SK-N-MC (cell line): Measurements from ENCODE around the gene SIN3B.

ENCODE experiments used
- DNase-seq: peaks from one replicate; pipeline ENCODE4 v3.0.0-alpha.2; 2011; ENCODE audit warnings: low read depth, low spot score
- H3K27ac ChIP-seq: fragments of 200-600 bp; sonication (generic); 2 replicates; pipeline ENCODE4 v1.5.1; 2016; ENCODE audit warnings: mixed run types
- H3K36me3 ChIP-seq: fragments of 200-600 bp; sonication (generic); 2 replicates; pipeline ENCODE4 v1.6.1; 2017; ENCODE audit warnings: antibody characterized with exemption, low read length, mixed read lengths; ENCODE audit not compliant: insufficient read depth
- H3K4me3 ChIP-seq: fragments of 200-600 bp; sonication (generic); 2 replicates; pipeline ENCODE4 v1.5.1; 2016
- H3K9ac ChIP-seq: fragments of 200-600 bp; sonication (generic); 2 replicates; pipeline ENCODE4 v1.8.0; 2017; ENCODE audit warnings: mixed run types, mixed read lengths; ENCODE audit not compliant: insufficient read length
- H3K9me3 ChIP-seq: fragments of 200-600 bp; sonication (generic); 2 replicates; pipeline ENCODE4 v1.6.1; 2017; ENCODE audit warnings: low read depth, mild to moderate bottlenecking, antibody characterized with exemption, low read length, moderate library complexity, mixed read lengths
- EZH2 ChIP-seq: fragments of 200-600 bp; sonication (generic); IDR thresholded peaks from one replicate; pipeline ENCODE4 v1.6.1; 2017; ENCODE audit warnings: antibody characterized with exemption
- FOXP2 ChIP-seq: optimal IDR thresholded peaks from 2 replicates; pipeline ENCODE3; 2011; ENCODE audit warnings: mild to moderate bottlenecking, moderate library complexity; ENCODE audit not compliant: insufficient read depth; ENCODE audit errors: extremely low read length, control extremely low read depth
- POLR2AphosphoS5 ChIP-seq: IDR thresholded peaks from 2 replicates; pipeline ENCODE4 v1.6.1; 2012; ENCODE audit warnings: mild to moderate bottlenecking, low read depth, low read length, borderline replicate concordance

The SIN3B gene

DNA sequence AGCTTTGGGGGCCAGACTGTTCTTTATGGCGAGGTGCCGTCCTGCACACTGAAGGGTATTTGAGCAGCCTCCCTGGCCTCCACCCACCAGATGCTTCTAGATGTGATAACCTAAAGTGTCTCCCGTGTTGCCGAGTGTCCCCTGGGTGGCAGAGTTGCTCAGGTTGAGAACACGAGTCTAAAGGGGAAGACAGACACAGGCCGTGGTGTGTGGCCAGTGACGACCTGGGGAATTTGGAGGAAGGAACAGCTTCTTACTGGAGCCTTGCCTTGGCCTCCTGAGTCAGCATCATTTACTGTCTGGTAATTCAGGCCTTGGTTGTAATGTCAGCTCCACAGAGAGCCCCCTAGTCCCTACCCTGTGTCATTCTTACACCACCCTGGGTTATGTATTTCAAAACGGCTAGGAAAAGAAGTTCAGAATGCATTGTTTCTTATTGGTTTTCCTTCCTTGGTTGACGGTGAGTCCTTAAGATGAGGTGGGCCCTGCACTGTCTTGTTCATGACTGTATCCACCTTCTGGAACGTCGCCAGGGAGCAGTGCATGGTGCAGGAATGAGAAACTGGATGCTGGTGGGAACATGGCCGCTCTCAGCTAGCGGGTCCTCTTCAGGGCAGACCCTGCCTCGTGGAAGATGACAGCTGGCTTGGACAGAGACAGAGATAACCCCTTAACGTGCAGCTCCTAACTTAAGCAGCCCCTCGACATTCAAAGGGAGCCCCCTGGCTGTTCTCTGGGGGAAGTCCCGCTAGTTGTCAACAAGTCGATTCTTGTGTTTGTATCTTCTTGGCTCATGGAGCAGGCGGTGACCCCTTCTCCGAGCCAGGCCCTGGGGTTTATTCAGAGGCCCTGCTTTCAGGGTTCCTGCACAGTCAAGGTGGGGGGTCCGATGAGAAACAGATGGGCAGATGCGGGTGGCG, 7.2 kb downstream of the SIN3B start:
- no peaks in the 10 kb centered on the region for H3K9me3 ChIP-seq
- no peak for DNase-seq
- no peak overlapping the region for H3K4me3 ChIP-seq
- H3K9ac ChIP-seq: no peak overlapping the region
- peaks cover 54% of the 10 kb centered on the region for H3K36me3 ChIP-seq
- TF ChIP-seq FOXP2 (no peak), EZH2 (no peak), POLR2AphosphoS5 (no peak)
- no peak overlapping the region for H3K27ac ChIP-seq

DNA sequence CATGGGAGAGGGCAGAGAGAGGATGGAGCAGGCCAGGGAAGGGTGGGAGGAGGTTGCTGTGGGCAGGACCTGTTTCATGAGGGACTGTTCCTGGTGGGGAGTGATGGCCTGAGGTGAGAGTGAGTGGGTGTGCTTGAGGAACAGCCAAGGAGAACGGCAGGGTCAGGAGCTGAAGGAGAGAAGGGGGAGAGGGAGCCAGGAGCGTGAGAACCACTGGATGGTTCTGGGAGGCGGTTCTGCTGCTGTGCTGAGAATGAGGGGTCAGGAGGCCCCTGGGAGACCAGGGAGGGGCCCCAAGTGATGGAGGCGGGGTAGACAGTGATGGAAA, 7.8 kb downstream of the SIN3B start:
- no peak for DNase-seq
- Histone ChIP-seq H3K9ac (no peak overlapping the region), H3K36me3 (peaks cover 53% of the 10 kb centered on the region), H3K9me3 (no peaks in the 10 kb centered on the region), H3K27ac (no peak overlapping the region), H3K4me3 (no peak overlapping the region)
- no peak for TF ChIP-seq FOXP2
- no peak for TF ChIP-seq EZH2
- no peak for TF ChIP-seq POLR2AphosphoS5

DNA sequence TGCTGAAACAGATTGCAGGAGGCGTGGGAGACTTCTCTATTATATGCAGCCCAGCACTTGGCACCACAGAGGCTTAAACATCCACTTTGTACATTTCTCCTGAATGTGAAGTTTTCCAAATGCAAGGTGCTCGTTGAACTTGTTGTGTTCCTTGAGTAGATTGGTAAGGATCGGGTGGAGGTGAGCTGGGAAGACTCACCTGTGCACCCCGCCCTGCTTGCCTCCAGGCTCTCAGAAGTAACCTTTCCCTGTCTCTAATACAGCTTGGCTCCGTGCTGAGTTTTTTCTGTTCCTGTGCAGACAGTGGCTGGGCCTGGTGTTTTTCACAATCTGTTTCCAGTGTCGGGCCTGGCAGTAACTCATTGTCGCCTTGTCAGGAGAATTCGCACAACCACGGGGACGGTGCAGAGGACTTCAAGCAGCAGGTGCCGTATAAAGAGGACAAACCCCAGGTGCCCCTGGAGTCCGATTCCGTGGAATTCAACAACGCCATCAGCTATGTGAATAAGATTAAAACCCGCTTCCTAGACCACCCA, 12.3 kb downstream of the SIN3B start:
- Histone ChIP-seq H3K4me3 (no peak overlapping the region), H3K9me3 (no peaks in the 10 kb centered on the region), H3K36me3 (peaks cover 57% of the 10 kb centered on the region), H3K27ac (no peak overlapping the region), H3K9ac (no peak overlapping the region)
- DNase-seq: no peak
- no peak for TF ChIP-seq FOXP2
- TF ChIP-seq POLR2AphosphoS5: no peak
- no peak for TF ChIP-seq EZH2

DNA sequence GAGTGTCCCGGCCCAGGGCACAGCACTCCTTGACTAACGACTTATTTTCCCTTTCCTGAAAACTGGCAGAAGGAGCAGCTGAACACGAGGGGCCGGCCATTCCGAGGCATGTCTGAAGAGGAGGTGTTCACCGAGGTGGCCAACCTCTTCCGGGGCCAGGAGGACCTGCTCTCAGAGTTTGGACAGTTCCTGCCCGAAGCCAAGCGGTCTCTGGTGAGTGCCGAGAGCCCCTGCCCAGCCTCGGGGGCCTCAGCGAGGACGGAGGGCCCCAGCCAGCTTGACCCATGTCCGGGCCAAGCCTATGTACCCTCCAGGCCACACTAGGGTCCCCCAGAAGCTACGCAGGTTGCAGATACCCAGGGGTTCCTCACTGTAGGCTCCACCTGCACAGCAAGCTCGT, 17.7 kb downstream of the SIN3B start:
- H3K9ac ChIP-seq: no peak overlapping the region
- H3K9me3 ChIP-seq: no peaks in the 10 kb centered on the region
- DNase-seq: no peak
- peaks cover 82% of the 10 kb centered on the region for H3K36me3 ChIP-seq
- H3K27ac ChIP-seq: no peak overlapping the region
- H3K4me3 ChIP-seq: no peak overlapping the region
- TF ChIP-seq EZH2 (no peak), FOXP2 (no peak), POLR2AphosphoS5 (no peak)

DNA sequence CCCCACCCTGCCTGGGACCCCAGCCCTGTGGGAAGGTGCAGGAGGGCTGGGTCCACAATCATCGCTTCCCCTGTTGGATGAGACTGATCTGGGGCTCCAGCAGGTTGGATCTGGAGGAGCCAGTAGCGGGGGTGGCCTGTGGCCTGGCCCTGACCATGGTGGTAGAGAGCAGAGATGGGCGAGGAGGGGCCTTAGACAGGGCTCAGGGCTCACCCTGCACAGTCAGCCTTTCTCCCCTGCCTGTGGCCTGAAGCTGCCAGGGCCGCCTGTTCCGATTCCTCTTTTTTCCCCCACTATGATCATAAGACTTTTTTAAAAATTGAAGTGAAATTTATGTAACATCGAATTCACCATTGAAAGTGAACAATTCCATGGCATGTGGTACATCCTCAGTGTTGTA, 18.2 kb downstream of the SIN3B start:
- no peak overlapping the region for H3K27ac ChIP-seq
- H3K9ac ChIP-seq: no peak overlapping the region
- TF ChIP-seq EZH2 (no peak), POLR2AphosphoS5 (no peak), FOXP2 (no peak)
- peaks cover 84% of the 10 kb centered on the region for H3K36me3 ChIP-seq
- DNase-seq: no peak
- H3K4me3 ChIP-seq: no peak overlapping the region
- H3K9me3 ChIP-seq: no peaks in the 10 kb centered on the region

DNA sequence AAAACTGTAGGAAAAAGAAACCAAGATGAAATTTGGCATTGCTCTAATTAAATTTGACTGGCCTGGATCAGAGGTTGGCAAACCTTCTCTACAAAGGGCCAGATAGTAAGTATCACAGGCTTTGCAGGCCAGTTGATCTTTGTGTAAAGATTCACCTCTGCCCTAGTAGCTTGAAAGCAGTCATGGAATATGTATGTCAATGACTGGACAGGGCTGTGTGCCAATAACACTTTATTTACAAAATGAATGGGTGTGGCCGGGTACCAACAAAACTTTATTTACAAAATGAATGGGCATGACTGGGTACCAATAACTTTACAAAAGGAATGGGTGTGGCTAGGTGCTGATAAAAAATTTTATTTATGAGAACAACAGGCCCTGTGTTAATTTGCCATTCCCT, 20.0 kb downstream of the SIN3B start:
- Histone ChIP-seq H3K9ac (no peak overlapping the region), H3K4me3 (no peak overlapping the region), H3K36me3 (peaks cover 85% of the 10 kb centered on the region), H3K27ac (no peak overlapping the region), H3K9me3 (no peaks in the 10 kb centered on the region)
- no peak for DNase-seq
- TF ChIP-seq FOXP2 (no peak), POLR2AphosphoS5 (no peak), EZH2 (no peak)

DNA sequence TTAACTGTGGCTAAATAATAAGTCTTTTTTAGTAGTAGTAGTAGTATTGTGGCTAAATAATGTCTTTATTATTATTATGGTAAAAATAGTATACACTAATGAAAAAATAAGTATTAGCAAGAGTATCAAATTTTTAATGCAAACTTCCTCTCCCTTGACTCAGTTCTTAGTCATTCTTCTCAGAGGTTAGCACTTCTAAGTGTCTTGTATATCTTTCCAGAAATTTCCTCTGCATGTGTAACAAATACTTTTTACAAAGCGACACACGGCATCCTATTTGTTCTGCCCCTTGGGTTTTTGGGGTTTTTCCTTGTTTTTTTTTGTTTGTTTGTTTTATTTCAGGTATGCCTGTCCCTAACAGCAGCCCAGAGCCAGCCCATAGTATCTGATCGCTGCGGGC, 20.9 kb downstream of the SIN3B start:
- TF ChIP-seq POLR2AphosphoS5: no peak
- no peak for TF ChIP-seq EZH2
- no peak for TF ChIP-seq FOXP2
- Histone ChIP-seq H3K4me3 (no peak overlapping the region), H3K36me3 (peaks cover 85% of the 10 kb centered on the region), H3K27ac (no peak overlapping the region), H3K9ac (no peak overlapping the region), H3K9me3 (no peaks in the 10 kb centered on the region)
- no peak for DNase-seq

DNA sequence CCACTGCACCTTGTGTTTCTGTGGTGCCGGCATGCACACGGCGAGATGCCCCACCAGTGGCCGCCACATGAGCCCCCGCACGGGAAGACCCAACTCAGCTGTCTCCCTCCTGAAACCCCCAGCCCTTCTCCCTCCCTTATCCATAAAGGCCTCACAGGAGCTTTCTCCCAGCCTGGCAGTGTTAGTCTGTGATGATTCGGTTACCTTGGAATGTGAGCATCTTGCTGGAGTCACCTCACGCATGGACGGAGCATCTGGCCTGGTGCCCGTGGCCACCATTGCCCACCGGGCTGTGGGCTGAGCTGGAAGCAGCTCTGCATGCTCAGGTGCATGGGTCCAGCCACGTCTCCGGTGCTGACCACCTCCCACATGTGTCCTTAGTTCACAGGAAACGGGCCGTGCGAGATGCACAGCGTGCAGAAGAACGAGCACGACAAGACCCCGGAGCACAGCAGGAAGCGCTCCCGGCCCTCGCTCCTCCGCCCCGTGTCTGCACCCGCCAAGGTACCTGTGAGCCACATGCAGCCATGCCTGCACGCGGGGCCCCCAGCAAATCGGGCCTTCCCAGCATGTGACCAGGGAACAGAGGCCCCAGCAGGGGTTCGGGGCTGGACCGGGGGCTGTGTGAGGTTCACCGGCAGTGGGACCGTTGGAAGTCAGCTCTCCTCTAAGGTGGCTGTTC, 22.0 kb downstream of the SIN3B start:
- H3K4me3 ChIP-seq: no peak overlapping the region
- TF ChIP-seq FOXP2 (no peak), POLR2AphosphoS5 (no peak), EZH2 (no peak)
- H3K36me3 ChIP-seq: peaks cover 81% of the 10 kb centered on the region
- H3K27ac ChIP-seq: no peak overlapping the region
- no peak for DNase-seq
- no peaks in the 10 kb centered on the region for H3K9me3 ChIP-seq
- H3K9ac ChIP-seq: no peak overlapping the region
